ENCODE data around the gene SLC44A1.

SLC44A1 gene

GRCh38 chr9:105344283-105344682, 99.8 kb downstream of the SLC44A1 start:
- no peak for DNase-seq

DNA sequence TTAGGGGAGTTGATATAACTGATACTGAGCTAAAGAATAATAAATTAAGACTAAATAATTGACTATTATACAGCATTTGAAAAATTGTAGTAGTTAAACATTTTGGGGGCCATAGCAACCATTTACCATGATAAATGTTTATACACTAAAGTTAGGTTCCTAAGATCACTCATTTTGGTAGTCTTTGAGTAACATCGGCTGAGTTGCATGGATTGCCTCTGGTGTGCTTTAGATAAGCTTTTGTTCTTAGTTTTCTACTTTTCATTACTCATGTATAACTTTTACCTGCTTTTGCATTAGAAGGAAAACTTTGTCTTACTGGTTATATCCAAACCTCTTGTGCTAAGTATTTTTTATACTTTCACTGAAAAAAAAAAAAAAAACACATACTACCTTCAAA, 101.2 kb downstream of the SLC44A1 start:
- no peak for DNase-seq

DNA sequence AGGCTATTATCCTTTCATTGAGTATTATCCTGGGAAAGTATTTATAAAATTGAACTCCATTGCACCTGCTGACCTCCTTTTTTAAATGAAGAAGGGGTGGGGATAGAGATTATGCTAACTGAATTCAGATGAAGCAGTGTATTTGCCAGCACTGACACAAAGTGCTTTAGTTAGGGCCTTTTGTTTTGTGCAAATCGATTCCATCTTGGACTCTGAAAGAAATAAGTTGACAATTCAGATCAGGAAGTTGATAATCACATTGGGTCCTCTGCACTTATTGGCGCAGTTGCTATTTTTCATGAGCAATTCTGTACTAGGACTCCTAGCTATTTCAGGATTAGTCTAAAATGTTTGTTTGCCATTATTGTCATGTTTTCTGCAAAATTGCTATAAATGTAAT, 101.8 kb downstream of the SLC44A1 start:
- DNase-seq: no peak

- DNase-seq: no peak
These were observed 110.0 kb downstream of the SLC44A1 start for GRCh38 chr9:105354448-105354847.

DNA sequence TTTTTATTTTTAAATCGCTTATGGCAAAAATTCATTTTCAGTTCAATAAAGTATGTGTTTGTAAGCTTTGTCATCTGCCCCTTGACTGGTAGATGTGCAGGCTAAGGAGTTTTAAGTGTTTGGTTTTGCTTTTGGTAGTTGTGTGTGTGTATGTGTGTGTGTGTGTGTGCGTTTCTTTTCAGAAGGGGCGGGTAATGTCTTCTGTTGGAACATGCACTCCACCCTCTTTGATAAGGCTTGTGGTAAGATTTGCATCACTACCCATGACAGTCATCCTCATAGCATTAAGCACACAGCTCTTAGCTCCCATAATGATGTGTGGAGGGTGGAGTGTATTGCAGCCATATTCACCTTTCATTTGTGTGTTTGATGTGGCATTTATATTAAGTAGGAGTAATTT, 111.3 kb downstream of the SLC44A1 start:
- DNase-seq: no peak

GRCh38 chr9:105357937-105358336, 113.5 kb downstream of the SLC44A1 start:
- no peak for DNase-seq

- DNase-seq: no peak
These were observed 115.4 kb downstream of the SLC44A1 start for GRCh38 chr9:105359892-105360291.

GRCh38 chr9:105360344-105360743, 115.9 kb downstream of the SLC44A1 start:
- DNase-seq: no peak

- no peak for DNase-seq
These were observed 117.4 kb downstream of the SLC44A1 start for GRCh38 chr9:105361873-105362272.

- DNase-seq: no peak
These were observed 118.0 kb downstream of the SLC44A1 start for GRCh38 chr9:105362470-105362869.

- DNase-seq: no peak
These were observed 119.4 kb downstream of the SLC44A1 start for GRCh38 chr9:105363837-105364236.

DNA sequence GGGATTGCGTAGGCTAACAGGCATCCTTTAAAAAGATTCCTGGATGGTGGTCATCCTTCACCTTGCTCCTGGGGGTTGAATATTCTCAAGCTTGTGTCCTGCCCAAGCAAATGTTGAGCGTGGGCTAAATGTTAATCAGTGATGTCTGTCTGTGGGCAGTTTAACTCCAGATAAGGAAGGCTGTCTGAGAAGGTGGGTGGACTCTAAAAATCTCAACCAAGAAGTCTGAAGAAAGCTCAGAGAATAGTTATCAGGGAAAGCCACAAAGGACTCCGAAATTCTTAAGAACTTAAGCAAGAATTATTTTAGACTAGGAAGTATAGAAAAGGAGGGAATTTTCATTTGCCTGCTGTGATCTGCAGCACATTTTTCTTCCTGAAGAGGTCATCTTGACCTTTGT, 125.5 kb downstream of the SLC44A1 start:
- DNase-seq: no peak

- no peak for DNase-seq
These were observed 129.3 kb downstream of the SLC44A1 start for GRCh38 chr9:105373723-105374122.

DNA sequence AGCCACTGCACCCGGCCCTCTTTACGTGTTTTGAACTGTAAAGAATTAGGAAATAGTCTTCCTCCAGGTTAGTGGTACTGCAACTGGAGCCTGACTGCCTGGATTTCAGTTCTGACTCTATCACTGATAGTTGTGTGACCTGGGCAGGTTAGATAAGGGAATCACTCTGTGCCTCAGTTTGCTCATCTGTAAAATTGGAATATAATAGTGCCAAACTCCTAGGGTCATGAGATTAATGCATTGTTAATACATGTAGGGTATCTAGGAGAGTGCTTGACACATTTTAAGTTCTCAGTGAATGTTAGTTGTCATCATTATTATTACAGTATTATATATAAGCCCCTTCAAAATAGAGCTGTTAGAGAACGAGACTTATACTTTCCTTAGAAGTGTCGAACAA, 130.9 kb downstream of the SLC44A1 start:
- DNase-seq: no peak

- DNase-seq: no peak
These were observed 132.4 kb downstream of the SLC44A1 start for GRCh38 chr9:105376893-105377292.

GRCh38 chr9:105385381-105385985, 141.0 kb downstream of the SLC44A1 start:
- DNase-seq: no peak

DNA sequence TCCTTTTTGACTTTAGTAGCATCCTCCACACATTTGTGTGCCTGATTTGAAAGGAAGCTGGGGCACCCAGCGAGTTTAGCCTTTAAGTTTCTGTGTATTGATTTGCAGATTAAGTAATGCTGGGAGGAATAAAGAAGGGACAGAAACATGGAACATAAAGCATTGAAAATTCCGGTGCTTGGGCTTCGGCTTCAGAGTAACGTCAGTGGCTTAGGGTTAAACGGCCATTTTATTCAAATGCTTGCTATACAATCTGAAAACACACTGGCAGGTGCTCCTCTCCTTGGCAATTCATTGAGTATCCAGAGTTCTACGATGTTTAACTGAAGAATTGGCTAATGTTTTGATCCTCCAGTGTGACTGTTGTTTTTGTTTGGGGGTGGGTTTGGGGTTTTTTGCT, 145.3 kb downstream of the SLC44A1 start:
- DNase-seq: no peak

DNA sequence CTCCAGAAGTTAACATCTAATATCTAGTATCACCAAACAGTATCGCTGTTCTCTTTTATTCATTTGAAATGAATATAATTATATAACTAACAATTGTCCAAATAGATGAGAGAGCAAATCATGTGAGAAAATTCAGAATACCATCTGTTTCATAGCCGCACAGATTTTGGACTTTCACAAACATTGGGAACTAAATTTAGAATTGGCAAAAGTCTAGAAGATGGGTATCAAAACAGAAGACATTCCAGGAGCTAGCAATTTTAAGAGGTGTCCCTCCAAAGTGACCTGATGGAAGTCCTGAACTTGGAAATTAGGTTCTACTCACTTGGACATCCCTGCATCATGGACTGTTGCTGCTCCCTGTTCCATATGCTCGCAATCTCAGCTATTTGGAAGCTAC, 146.4 kb downstream of the SLC44A1 start:
- no peak for DNase-seq

GRCh38 chr9:105391288-105391687, 146.8 kb downstream of the SLC44A1 start:
- no peak for DNase-seq

DNA sequence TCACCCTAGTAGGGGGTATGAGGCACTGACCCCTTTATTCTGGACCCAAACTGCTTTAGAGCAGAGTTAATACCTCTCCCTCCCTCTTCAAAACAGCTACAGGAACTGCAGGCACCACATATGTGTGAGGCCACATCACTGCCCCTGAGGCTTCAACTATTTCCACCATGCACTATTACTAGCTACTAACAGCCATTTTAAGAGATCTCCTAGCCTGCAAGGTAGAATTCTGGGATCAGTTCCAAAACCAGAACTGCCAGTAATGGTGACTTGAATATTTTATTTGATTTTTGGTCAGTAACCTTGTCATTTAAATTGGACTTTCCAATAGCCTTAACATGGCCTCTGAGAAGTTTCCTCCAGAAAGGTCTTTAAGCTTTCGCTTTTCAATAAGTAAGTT, 148.1 kb downstream of the SLC44A1 start:
- no peak for DNase-seq

GRCh38 chr9:105393576-105394344, 149.3 kb downstream of the SLC44A1 start:
- DNase-seq: no peak

GRCh38 chr9:105396441-105396840, 152.0 kb downstream of the SLC44A1 start:
- DNase-seq: no peak

GRCh38 chr9:105396901-105397300, 152.4 kb downstream of the SLC44A1 start:
- DNase-seq: no peak

- DNase-seq: no peak
These were observed 154.7 kb downstream of the SLC44A1 start for GRCh38 chr9:105399117-105399516.

- no peak for DNase-seq
These were observed 157.2 kb downstream of the SLC44A1 start for GRCh38 chr9:105401651-105402050.

Measured in NCI-H1092 treated with DMSO at 0.1 percent for 48 hours (cell line).